Left renal pelvis (tissue), 4 donors: Measurements from ENCODE around the gene ARRB1. TPM values are rescaled to one million over a fixed set of nuclear protein-coding genes. Genes with fewer than 3 reads are reported as not detected.

Experiments
- DNase-seq, 4 donors: peaks; one replicate each; pipeline ENCODE4 v3.0.0-alpha.2; 2013; ENCODE audit warnings: low read depth in 4 of 4, low spot score in 3 of 4
- polyA plus RNA-seq, 4 donors: library from polyadenylated mRNA; unstranded; fragments of 120-200 nt; gene quantifications; one replicate each; pipeline ENCODE4 v1.2.1, GENCODE V29; 2013; ENCODE audit not compliant: insufficient read length in 4 of 4

ARRB1 gene
- polyA plus RNA-seq, 4 donors = 21.4 to 29.5 (median 24.7) TPM

- DNase-seq = no peak
These were observed 88.3 kb downstream of the ARRB1 start for GRCh38 chr11:75262961-75263852.

- no peak for DNase-seq
These were observed 89.0 kb downstream of the ARRB1 start for GRCh38 chr11:75262436-75262835.

- DNase-seq = no peak
These were observed 89.5 kb downstream of the ARRB1 start for GRCh38 chr11:75261902-75262361.

GRCh38 chr11:75260396-75261170 lies 90.9 kb downstream of the ARRB1 start:
- no peak for DNase-seq

GRCh38 chr11:75254326-75254725 lies 97.1 kb downstream of the ARRB1 start:
- DNase-seq = no peak

- DNase-seq = no peak
These were observed 101.8 kb downstream of the ARRB1 start for GRCh38 chr11:75249704-75250103.

- no peak for DNase-seq
These were observed 102.6 kb downstream of the ARRB1 start for GRCh38 chr11:75248924-75249256.

- no peak for DNase-seq
These were observed 104.7 kb downstream of the ARRB1 start for GRCh38 chr11:75246671-75247350.

- no peak for DNase-seq
These were observed 105.3 kb downstream of the ARRB1 start for GRCh38 chr11:75246006-75246670.

- DNase-seq = no peak
These were observed 106.0 kb downstream of the ARRB1 start for GRCh38 chr11:75245356-75246005.

GRCh38 chr11:75244052-75244814 lies 107.2 kb downstream of the ARRB1 start:
- DNase-seq = no peak

- no peak for DNase-seq
These were observed 108.5 kb downstream of the ARRB1 start for GRCh38 chr11:75242722-75243600.

GRCh38 chr11:75241906-75242644 lies 109.4 kb downstream of the ARRB1 start:
- DNase-seq = no peak

GRCh38 chr11:75241036-75241905 lies 110.2 kb downstream of the ARRB1 start:
- peak; percentile 74 to 83 (median 79) for DNase-seq

GRCh38 chr11:75240311-75241035 lies 111.0 kb downstream of the ARRB1 start, which contains the start of gene TPBGL:
TSS of gene TPBGL (plus strand) at chr11:75240774. CDS start at chr11:75241050, 276 bp downstream.
- no peak for DNase-seq
